ENCODE results near the gene SLC6A18. TPM values are rescaled to one million over a fixed set of nuclear protein-coding genes. Genes with fewer than 3 reads are reported as not detected.

Gene SLC6A18
- polyA plus RNA-seq, 1 experiment = not detected

DNA sequence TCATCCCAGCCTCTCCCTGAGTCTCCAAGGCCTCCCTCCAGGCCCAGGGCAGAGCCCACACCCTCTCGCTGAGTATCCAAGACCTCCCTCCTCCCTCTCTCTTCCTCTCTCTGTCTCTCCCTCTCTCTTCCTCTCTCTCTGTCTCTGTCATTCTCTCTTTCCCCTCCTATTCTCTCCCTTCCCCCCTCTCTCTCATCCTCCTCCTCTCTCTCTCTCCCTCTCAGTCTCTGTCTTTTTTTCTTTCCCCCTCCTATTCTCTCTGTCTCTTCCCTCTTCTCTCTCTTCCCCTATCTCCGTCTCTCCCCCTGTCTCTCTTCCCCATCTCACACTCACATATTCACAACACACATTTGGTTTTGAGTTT is 15.7 kb upstream of the SLC6A18 start:
- Histone ChIP-seq H3K9me3 (ENCODE audit: control insufficient read depth, insufficient read depth, low read length) (peaks cover 34% of the 10 kb centered on the region), H3K27ac (ENCODE audit: low read depth, low read length) (no peak overlapping the region), H3K4me3 (ENCODE audit: low read depth, low read length) (no peak overlapping the region), H3K27me3 (ENCODE audit: control insufficient read depth, insufficient read depth, low read length) (peaks cover 10% of the 10 kb centered on the region)
- TF ChIP-seq, protein P1, sequence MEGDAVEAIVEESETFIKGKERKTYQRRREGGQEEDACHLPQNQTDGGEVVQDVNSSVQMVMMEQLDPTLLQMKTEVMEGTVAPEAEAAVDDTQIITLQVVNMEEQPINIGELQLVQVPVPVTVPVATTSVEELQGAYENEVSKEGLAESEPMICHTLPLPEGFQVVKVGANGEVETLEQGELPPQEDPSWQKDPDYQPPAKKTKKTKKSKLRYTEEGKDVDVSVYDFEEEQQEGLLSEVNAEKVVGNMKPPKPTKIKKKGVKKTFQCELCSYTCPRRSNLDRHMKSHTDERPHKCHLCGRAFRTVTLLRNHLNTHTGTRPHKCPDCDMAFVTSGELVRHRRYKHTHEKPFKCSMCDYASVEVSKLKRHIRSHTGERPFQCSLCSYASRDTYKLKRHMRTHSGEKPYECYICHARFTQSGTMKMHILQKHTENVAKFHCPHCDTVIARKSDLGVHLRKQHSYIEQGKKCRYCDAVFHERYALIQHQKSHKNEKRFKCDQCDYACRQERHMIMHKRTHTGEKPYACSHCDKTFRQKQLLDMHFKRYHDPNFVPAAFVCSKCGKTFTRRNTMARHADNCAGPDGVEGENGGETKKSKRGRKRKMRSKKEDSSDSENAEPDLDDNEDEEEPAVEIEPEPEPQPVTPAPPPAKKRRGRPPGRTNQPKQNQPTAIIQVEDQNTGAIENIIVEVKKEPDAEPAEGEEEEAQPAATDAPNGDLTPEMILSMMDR (IDR thresholded peaks at IDR 0.05; ENCODE audit: low read depth, low read length) = no peak
- DNase-seq (ENCODE audit: low read depth, low spot score) = no peak
- POLR2A ChIA-PET = no interaction called here
- CTCF ChIA-PET = interaction anchor here (0.6 to 1.5 kb wide), 2 partner anchors 189 to 436 kb away, joined by 3 to 14 read pairs; no protein-coding TSS in a partner anchor

DNA sequence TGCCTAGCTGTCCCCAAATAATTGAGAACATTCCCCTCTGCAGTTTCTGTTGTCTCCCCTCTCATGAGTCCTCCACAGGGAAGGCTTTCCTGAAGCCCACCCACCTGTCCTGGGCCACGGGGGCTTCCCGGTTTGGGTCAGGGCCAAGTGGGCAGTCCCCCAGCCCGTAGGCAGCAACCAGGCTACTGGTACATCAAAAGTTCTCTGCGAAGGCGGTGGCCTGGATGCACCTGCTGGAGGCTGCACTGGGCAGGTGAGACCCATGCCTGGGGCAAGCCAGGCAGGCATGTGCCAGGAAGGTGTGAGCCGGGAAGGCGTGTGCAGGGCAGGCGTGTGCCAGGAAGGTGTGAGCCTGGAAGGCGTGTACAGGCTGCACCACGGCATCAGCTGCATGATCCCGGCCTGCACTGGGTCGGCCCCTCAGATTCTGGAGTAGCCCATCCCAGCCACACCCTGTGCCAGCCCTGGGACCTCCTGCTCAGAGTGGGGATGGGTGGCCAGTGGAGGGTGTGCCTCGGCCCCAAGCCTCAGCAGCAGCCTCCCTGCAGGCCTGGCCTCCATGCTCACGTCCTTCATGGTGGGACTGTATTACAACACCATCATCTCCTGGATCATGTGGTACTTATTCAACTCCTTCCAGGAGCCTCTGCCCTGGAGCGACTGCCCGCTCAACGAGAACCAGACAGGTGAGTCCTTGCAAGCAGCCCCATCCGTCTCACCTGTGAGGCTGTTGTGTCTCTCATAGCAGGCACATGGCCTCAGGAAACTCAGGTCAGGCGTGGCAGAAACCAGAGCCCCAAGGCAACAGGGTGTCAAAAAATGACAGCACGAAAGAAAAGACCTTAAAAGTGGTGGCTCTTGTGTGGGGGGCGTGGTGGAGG is 15.0 kb upstream of the SLC6A18 start:
- peaks cover 38% of the 10 kb centered on the region for H3K9me3 ChIP-seq (ENCODE audit: control insufficient read depth, insufficient read depth, low read length)
- DNase-seq (ENCODE audit: low read depth, low spot score) = no peak
- peaks cover 7% of the 10 kb centered on the region for H3K27me3 ChIP-seq (ENCODE audit: control insufficient read depth, insufficient read depth, low read length)
- ChIA-PET CTCF (no interaction called here), POLR2A (no interaction called here)
- H3K4me3 ChIP-seq (ENCODE audit: low read depth, low read length) = no peak overlapping the region
- no peak overlapping the region for H3K27ac ChIP-seq (ENCODE audit: low read depth, low read length)
- TF ChIP-seq, protein P1 (IDR thresholded peaks at IDR 0.05; ENCODE audit: low read depth, low read length) = no peak

DNA sequence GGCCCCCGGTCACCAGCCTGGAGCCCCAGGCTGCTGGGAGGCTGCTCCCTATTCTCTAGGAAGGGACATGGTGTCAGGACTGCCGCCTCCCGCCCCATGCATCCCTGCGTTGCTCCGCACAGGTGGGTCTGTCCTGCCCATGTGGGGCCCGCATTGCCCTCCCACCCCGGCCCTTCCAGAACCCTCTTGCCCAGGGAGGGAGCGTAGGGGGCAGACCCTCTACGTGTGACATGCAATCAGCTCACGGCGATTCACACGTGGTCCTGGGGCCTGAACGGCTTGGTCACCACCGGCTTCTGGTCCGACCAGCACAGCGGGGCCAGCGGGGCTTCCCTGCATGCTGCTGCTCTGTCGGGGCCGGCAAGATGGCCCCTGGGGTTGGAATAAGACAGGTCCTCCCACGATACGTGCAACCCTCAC is 14.3 kb upstream of the SLC6A18 start:
- CTCF ChIA-PET = no interaction called here

DNA sequence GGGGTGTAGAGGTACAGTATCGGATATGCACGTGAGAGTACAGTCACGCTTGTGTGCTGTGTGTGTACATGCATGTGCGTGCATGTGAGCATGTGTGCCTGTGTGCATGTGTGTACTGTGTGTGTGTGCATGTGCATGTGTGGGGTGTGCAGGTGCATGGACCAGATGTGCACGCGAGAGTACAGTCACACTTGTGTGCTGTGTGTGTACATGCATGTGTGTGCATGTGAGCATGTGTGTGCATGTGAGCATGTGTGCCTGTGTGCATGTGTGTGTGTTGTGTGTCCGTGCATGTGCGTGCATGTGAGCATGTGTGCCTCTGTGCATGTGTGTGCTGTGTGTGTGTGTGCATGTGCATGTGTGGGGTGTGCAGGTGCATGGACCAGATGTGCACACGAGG is 13.5 kb upstream of the SLC6A18 start:
- DNase-seq (ENCODE audit: low read depth, low spot score) = no peak
- H3K4me3 ChIP-seq (ENCODE audit: low read depth, low read length) = no peak overlapping the region
- no peak overlapping the region for H3K27ac ChIP-seq (ENCODE audit: low read depth, low read length)
- H3K27me3 ChIP-seq (ENCODE audit: control insufficient read depth, insufficient read depth, low read length) = peaks cover 2% of the 10 kb centered on the region
- TF ChIP-seq, protein P1 (IDR thresholded peaks at IDR 0.05; ENCODE audit: low read depth, low read length) = no peak
- H3K9me3 ChIP-seq (ENCODE audit: control insufficient read depth, insufficient read depth, low read length) = peaks cover 53% of the 10 kb centered on the region
- CTCF ChIA-PET = interaction anchor here (0.6 kb wide), 1 partner anchor 146 kb away, joined by 3 read pairs; no protein-coding TSS in a partner anchor
- POLR2A ChIA-PET = no interaction called here

More for the DNA sequence above, 14.3 kb upstream of the SLC6A18 start:
- H3K27me3 ChIP-seq (ENCODE audit: control insufficient read depth, insufficient read depth, low read length) = peaks cover 4% of the 10 kb centered on the region
- DNase-seq (ENCODE audit: low read depth, low spot score) = no peak
- TF ChIP-seq, protein P1 (IDR thresholded peaks at IDR 0.05; ENCODE audit: low read depth, low read length) = no peak
- H3K27ac ChIP-seq (ENCODE audit: low read depth, low read length) = no peak overlapping the region
- no peak overlapping the region for H3K4me3 ChIP-seq (ENCODE audit: low read depth, low read length)
- POLR2A ChIA-PET = no interaction called here
- peaks cover 45% of the 10 kb centered on the region for H3K9me3 ChIP-seq (ENCODE audit: control insufficient read depth, insufficient read depth, low read length)

- Histone ChIP-seq H3K27me3 (ENCODE audit: control insufficient read depth, insufficient read depth, low read length) (peaks cover 2% of the 10 kb centered on the region), H3K27ac (ENCODE audit: low read depth, low read length) (no peak overlapping the region), H3K9me3 (ENCODE audit: control insufficient read depth, insufficient read depth, low read length) (peaks cover 59% of the 10 kb centered on the region), H3K4me3 (ENCODE audit: low read depth, low read length) (no peak overlapping the region)
- no peak for DNase-seq (ENCODE audit: low read depth, low spot score)
- POLR2A ChIA-PET = no interaction called here
- TF ChIP-seq, protein P1 (IDR thresholded peaks at IDR 0.05; ENCODE audit: low read depth, low read length) = no peak
- CTCF ChIA-PET = interaction anchor here (0.6 kb wide), 1 partner anchor 145 kb away, joined by 3 read pairs; no protein-coding TSS in a partner anchor
These were observed 12.9 kb upstream of the SLC6A18 start for GRCh38 chr5:1212271-1212670.
